HepG2 (cell line): Measurements from ENCODE around the gene TUBG2. TPM values are rescaled to one million over a fixed set of nuclear protein-coding genes. Genes with fewer than 3 reads are reported as not detected.
A peak's percentile ranks its signal among the peaks of the same experiment; 100 is the strongest.

Source experiments
- ARNTL ChIP-seq: sonication (generic); formaldehyde crosslinking; IDR thresholded peaks from 2 replicates; pipeline ENCODE4 v1.4.0; 2020; ENCODE audit warnings: mild to moderate bottlenecking, missing genetic modification reagents
- MED8 ChIP-seq: sonication (generic); formaldehyde crosslinking; IDR thresholded peaks from 2 replicates; pipeline ENCODE4 v1.8.1; 2023; ENCODE audit warnings: mild to moderate bottlenecking, missing genetic modification reagents; ENCODE audit not compliant: insufficient replicate concordance
- MIXL1 ChIP-seq: IDR thresholded peaks from 2 replicates; pipeline ENCODE4 v1.6.1; 2016
- NCOR1 ChIP-seq: fragments of 200-600 bp; sonication (generic); IDR thresholded peaks from 2 replicates; pipeline ENCODE4 v1.7.0; 2017; ENCODE audit warnings: antibody characterized with exemption, low read length, borderline replicate concordance
- NFIB ChIP-seq: sonication (generic); formaldehyde crosslinking; IDR thresholded peaks from 2 replicates; pipeline ENCODE4 v1.9.0; 2021; ENCODE audit warnings: missing genetic modification reagents, mild to moderate bottlenecking, borderline replicate concordance
- SP2 ChIP-seq: sonication (generic); formaldehyde crosslinking; IDR thresholded peaks from 2 replicates; pipeline ENCODE4 v1.5.1; 2020; ENCODE audit warnings: mild to moderate bottlenecking, missing genetic modification reagents
- ZKSCAN1 ChIP-seq: fragments of 150-350 bp; IDR thresholded peaks from 2 replicates; pipeline ENCODE4 v1.6.1; 2014; ENCODE audit warnings: low read length
- ZNF138 ChIP-seq: sonication (generic); formaldehyde crosslinking; IDR thresholded peaks from 2 replicates; pipeline ENCODE4 v1.5.0; 2020; ENCODE audit warnings: mild to moderate bottlenecking, low read depth, missing genetic modification reagents
- ZNF235 ChIP-seq: sonication (generic); formaldehyde crosslinking; IDR thresholded peaks from 2 replicates; pipeline ENCODE4 v1.8.1; 2023; ENCODE audit warnings: mild to moderate bottlenecking, missing genetic modification reagents, borderline replicate concordance
- ZNF253 ChIP-seq: sonication (generic); formaldehyde crosslinking; IDR thresholded peaks from 2 replicates; pipeline ENCODE4 v1.8.0; 2022; ENCODE audit warnings: mild to moderate bottlenecking, missing genetic modification reagents, borderline replicate concordance
- ZNF589 ChIP-seq: sonication (generic); formaldehyde crosslinking; conservative IDR thresholded peaks from 2 replicates; pipeline ENCODE4 v1.8.0; 2022; ENCODE audit warnings: mild to moderate bottlenecking, moderate library complexity, missing genetic modification reagents
- ZNF737 ChIP-seq: sonication (generic); formaldehyde crosslinking; IDR thresholded peaks from 2 replicates; pipeline ENCODE4 v1.5.0; 2020; ENCODE audit warnings: missing genetic modification reagents, mild to moderate bottlenecking, borderline replicate concordance
- ZNF816 ChIP-seq: sonication (generic); formaldehyde crosslinking; IDR thresholded peaks from 2 replicates; pipeline ENCODE4 v1.8.0; 2022; ENCODE audit warnings: missing genetic modification reagents, mild to moderate bottlenecking, borderline replicate concordance
- ZZZ3 ChIP-seq: sonication (generic); formaldehyde crosslinking; IDR thresholded peaks from 2 replicates; pipeline ENCODE4 v1.4.0; 2020; ENCODE audit warnings: missing genetic modification reagents, mild to moderate bottlenecking, borderline replicate concordance
- polyA plus RNA-seq, 8 experiments: library from polyadenylated mRNA; depleted of rRNA in 3 of 8; stranded (reverse) in 7 of 8; unstranded in 1 of 8; fragments of >200 nt; fragmentation: Illumina TruSeq in 4 of 8; extraction: Trizol in 4 of 8; gene quantifications; 2 replicates each; pipeline versions ENCODE4 v1.2.1 to v1.2.3, GENCODE V29; 2011 to 2016; ENCODE audit warnings: low read depth in 4 of 8, missing spikeins in 1 of 8, mixed read lengths in 1 of 8; ENCODE audit not compliant: insufficient read depth in 1 of 8
- total RNA-seq, 5 experiments: library from RNA; depleted of rRNA; stranded (reverse); fragments of >200 nt; fragmentation: Illumina TruSeq; extraction: Trizol; gene quantifications; 2 replicates each; pipeline ENCODE4 v1.2.3, GENCODE V29; 2016; ENCODE audit warnings: low read depth in 1 of 5
- TF ChIP-seq, protein P1 (sequence below): sonication (generic); formaldehyde crosslinking; IDR thresholded peaks from 2 replicates; pipeline ENCODE4 v1.5.1; 2020; ENCODE audit warnings: missing genetic modification reagents, mild to moderate bottlenecking, borderline replicate concordance
- TF ChIP-seq, protein P2 (sequence below): IDR thresholded peaks from 2 replicates; pipeline ENCODE4 v1.6.1; 2016
- TF ChIP-seq, protein P3 (sequence below): sonication (generic); formaldehyde crosslinking; IDR thresholded peaks from 2 replicates; pipeline ENCODE4 v1.8.0; 2022; ENCODE audit warnings: mild to moderate bottlenecking, missing genetic modification reagents; ENCODE audit not compliant: insufficient replicate concordance
- TF ChIP-seq, protein P4 (sequence below), 2 experiments: IDR thresholded peaks; 2 replicates each; pipeline ENCODE4 v1.6.1; 2011 to 2012; ENCODE audit warnings: low read length in 2 of 2, borderline replicate concordance in 1 of 2, low read depth in 1 of 2, mild to moderate bottlenecking in 1 of 2, moderate library complexity in 1 of 2
- TF ChIP-seq, protein P5 (sequence below): sonication (generic); formaldehyde crosslinking; IDR thresholded peaks from 2 replicates; pipeline ENCODE4 v1.4.0; 2020; ENCODE audit warnings: missing genetic modification reagents, borderline replicate concordance

Gene TUBG2
- total and polyA plus RNA-seq, 2 of the 13 experiments (the other 11 are each of a cell fraction or from before 2014, with no cell fraction given): 16.0 to 42.3 TPM

DNA sequence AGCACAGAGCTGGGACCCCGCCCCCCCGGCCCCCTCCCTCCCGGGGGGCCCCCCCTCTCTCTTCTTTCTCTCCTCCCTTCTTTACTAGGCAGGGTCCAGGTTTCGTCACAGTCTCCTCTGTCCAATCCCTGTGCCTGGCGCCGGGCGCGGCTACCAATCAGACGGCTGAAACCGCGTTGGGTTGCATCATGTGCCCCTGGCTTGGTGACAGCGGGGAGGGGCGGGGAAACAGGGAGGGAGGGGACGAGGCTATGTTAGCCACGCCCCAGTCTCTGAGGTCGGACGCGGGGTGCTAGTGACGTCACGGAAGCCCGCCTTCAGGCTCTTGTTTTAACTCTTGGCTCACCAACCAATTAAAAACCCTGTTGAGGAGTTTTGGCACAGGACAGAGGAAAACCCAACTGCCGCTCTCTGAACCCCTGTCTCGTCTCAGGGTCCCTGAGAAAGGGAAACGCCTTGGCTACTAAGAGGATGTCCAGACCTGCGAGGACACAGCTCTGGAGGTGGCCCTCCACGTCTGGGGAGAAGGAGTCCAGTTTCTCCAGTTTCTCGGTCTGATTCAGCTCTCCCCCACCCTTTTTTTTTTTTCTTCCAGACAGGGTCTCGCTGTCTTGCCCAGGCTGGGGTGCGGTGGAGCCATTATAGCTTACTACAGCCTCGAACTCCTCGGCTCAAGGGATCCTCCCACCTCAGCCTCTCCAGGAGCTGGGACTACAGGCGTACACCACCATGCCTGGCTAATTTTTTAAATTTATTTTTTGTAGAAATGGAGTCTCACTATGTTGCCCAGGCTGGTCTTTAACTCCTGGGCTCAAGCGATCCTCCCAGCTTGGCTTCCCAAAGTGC lies 18.2 kb downstream of the TUBG2 start (continued):
- TF ChIP-seq, protein P1, sequence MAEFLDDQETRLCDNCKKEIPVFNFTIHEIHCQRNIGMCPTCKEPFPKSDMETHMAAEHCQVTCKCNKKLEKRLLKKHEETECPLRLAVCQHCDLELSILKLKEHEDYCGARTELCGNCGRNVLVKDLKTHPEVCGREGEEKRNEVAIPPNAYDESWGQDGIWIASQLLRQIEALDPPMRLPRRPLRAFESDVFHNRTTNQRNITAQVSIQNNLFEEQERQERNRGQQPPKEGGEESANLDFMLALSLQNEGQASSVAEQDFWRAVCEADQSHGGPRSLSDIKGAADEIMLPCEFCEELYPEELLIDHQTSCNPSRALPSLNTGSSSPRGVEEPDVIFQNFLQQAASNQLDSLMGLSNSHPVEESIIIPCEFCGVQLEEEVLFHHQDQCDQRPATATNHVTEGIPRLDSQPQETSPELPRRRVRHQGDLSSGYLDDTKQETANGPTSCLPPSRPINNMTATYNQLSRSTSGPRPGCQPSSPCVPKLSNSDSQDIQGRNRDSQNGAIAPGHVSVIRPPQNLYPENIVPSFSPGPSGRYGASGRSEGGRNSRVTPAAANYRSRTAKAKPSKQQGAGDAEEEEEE (CRISPR knock-in tag): no peak
- TF ChIP-seq, protein P2, sequence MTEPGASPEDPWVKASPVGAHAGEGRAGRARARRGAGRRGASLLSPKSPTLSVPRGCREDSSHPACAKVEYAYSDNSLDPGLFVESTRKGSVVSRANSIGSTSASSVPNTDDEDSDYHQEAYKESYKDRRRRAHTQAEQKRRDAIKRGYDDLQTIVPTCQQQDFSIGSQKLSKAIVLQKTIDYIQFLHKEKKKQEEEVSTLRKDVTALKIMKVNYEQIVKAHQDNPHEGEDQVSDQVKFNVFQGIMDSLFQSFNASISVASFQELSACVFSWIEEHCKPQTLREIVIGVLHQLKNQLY (CRISPR knock-in tag): 0 out of 2 replicates have a peak, but pooled peaks have one; percentile 24
- no peak for TF ChIP-seq ZNF253 (CRISPR knock-in tag)
- no peak for TF ChIP-seq ZNF589 (CRISPR knock-in tag)
- no peak for TF ChIP-seq ZNF138
- no peak for TF ChIP-seq ZKSCAN1
- TF ChIP-seq ZZZ3 (CRISPR knock-in tag): no peak
- peak; percentile 67; the same call in 1 of the 2 replicates for TF ChIP-seq NCOR1
- TF ChIP-seq MED8: no peak
- TF ChIP-seq, protein P3, sequence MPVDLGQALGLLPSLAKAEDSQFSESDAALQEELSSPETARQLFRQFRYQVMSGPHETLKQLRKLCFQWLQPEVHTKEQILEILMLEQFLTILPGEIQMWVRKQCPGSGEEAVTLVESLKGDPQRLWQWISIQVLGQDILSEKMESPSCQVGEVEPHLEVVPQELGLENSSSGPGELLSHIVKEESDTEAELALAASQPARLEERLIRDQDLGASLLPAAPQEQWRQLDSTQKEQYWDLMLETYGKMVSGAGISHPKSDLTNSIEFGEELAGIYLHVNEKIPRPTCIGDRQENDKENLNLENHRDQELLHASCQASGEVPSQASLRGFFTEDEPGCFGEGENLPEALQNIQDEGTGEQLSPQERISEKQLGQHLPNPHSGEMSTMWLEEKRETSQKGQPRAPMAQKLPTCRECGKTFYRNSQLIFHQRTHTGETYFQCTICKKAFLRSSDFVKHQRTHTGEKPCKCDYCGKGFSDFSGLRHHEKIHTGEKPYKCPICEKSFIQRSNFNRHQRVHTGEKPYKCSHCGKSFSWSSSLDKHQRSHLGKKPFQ (CRISPR knock-in tag): no peak
- no peak for TF ChIP-seq ARNTL (CRISPR knock-in tag)
- no peak for TF ChIP-seq ZNF816 (CRISPR knock-in tag)
- TF ChIP-seq MIXL1: peak; percentile 90
- TF ChIP-seq SP2 (CRISPR knock-in tag): peak; percentile 82
- TF ChIP-seq, protein P4, sequence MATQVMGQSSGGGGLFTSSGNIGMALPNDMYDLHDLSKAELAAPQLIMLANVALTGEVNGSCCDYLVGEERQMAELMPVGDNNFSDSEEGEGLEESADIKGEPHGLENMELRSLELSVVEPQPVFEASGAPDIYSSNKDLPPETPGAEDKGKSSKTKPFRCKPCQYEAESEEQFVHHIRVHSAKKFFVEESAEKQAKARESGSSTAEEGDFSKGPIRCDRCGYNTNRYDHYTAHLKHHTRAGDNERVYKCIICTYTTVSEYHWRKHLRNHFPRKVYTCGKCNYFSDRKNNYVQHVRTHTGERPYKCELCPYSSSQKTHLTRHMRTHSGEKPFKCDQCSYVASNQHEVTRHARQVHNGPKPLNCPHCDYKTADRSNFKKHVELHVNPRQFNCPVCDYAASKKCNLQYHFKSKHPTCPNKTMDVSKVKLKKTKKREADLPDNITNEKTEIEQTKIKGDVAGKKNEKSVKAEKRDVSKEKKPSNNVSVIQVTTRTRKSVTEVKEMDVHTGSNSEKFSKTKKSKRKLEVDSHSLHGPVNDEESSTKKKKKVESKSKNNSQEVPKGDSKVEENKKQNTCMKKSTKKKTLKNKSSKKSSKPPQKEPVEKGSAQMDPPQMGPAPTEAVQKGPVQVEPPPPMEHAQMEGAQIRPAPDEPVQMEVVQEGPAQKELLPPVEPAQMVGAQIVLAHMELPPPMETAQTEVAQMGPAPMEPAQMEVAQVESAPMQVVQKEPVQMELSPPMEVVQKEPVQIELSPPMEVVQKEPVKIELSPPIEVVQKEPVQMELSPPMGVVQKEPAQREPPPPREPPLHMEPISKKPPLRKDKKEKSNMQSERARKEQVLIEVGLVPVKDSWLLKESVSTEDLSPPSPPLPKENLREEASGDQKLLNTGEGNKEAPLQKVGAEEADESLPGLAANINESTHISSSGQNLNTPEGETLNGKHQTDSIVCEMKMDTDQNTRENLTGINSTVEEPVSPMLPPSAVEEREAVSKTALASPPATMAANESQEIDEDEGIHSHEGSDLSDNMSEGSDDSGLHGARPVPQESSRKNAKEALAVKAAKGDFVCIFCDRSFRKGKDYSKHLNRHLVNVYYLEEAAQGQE (IDR thresholded peaks at IDR 0.05; ENCODE audit: borderline replicate concordance in 1 of 2, low read depth in 1 of 2, low read length in 2 of 2): no peak; a peak in 1 of 4 replicates
- TF ChIP-seq NFIB (CRISPR knock-in tag): no peak
- no peak for TF ChIP-seq ZNF737
- no peak for TF ChIP-seq ZNF235
- TF ChIP-seq, protein P5, sequence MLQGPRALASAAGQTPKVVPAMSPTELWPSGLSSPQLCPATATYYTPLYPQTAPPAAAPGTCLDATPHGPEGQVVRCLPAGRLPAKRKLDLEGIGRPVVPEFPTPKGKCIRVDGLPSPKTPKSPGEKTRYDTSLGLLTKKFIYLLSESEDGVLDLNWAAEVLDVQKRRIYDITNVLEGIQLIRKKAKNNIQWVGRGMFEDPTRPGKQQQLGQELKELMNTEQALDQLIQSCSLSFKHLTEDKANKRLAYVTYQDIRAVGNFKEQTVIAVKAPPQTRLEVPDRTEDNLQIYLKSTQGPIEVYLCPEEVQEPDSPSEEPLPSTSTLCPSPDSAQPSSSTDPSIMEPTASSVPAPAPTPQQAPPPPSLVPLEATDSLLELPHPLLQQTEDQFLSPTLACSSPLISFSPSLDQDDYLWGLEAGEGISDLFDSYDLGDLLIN (CRISPR knock-in tag): no peak
